H9 (cell line): ENCODE results near the gene IMPDH1. TPM values are rescaled to one million over a fixed set of nuclear protein-coding genes. Genes with fewer than 3 reads are reported as not detected.
A peak's percentile ranks its signal among the peaks of the same experiment; 100 is the strongest.

Experiments
- DNase-seq: peaks from one replicate; pipeline ENCODE4 v3.0.0-alpha.2; 2017
- H2AFZ ChIP-seq: one replicate; pipeline ENCODE4 v1.6.1; 2013; ENCODE audit warnings: mild to moderate bottlenecking, low read length, control low read depth, moderate library complexity
- H2AK5ac ChIP-seq: 2 replicates; pipeline ENCODE4 v1.6.1; 2013; ENCODE audit warnings: low read length, control low read depth, mixed read lengths; ENCODE audit not compliant: insufficient read length
- H2BK120ac ChIP-seq: one replicate; pipeline ENCODE4 v1.6.1; 2013; ENCODE audit warnings: low read depth, mild to moderate bottlenecking, low read length, control low read depth, inconsistent platforms; ENCODE audit not compliant: poor library complexity, severe bottlenecking
- H2BK12ac ChIP-seq: 2 replicates; pipeline ENCODE4 v1.6.1; 2013; ENCODE audit warnings: low read length, control low read depth, mixed read lengths, low read depth; ENCODE audit not compliant: insufficient read length
- H2BK15ac ChIP-seq: 2 replicates; pipeline ENCODE4 v1.6.1; 2013; ENCODE audit warnings: low read depth, low read length, control low read depth
- H2BK20ac ChIP-seq: one replicate; pipeline ENCODE4 v1.6.1; 2013; ENCODE audit warnings: low read depth, mild to moderate bottlenecking, low read length, control low read depth, inconsistent platforms; ENCODE audit not compliant: poor library complexity, severe bottlenecking
- H2BK5ac ChIP-seq: 2 replicates; pipeline ENCODE4 v1.6.1; 2013; ENCODE audit warnings: low read length, control low read depth, mixed read lengths; ENCODE audit not compliant: insufficient read length
- H3K14ac ChIP-seq: 2 replicates; pipeline ENCODE4 v1.6.1; 2013; ENCODE audit warnings: low read length, control low read depth; ENCODE audit not compliant: insufficient read depth
- H3K18ac ChIP-seq: 2 replicates; pipeline ENCODE4 v1.6.1; 2013; ENCODE audit warnings: low read depth, mild to moderate bottlenecking, mixed read lengths, low read length, control low read depth; ENCODE audit not compliant: insufficient read length
- H3K23ac ChIP-seq: 2 replicates; pipeline ENCODE4 v1.6.1; 2013; ENCODE audit warnings: low read length, control low read depth, mixed read lengths, low read depth; ENCODE audit not compliant: insufficient read length
- H3K23me2 ChIP-seq: 2 replicates; pipeline ENCODE4 v1.6.1; 2013; ENCODE audit warnings: low read depth, mild to moderate bottlenecking, mixed read lengths, low read length, control low read depth; ENCODE audit not compliant: insufficient read length, poor library complexity, severe bottlenecking
- H3K27ac ChIP-seq: 2 replicates; pipeline ENCODE4 v1.5.1; 2013; ENCODE audit warnings: low read length, control low read depth, mixed read lengths, low read depth; ENCODE audit not compliant: insufficient read length
- H3K27me3 ChIP-seq: 2 replicates; pipeline ENCODE4 v1.6.1; 2013; ENCODE audit warnings: low read length, control low read depth, inconsistent platforms; ENCODE audit not compliant: insufficient read depth
- H3K4ac ChIP-seq: 2 replicates; pipeline ENCODE4 v1.6.1; 2013; ENCODE audit warnings: low read depth, mild to moderate bottlenecking, control low read depth, inconsistent platforms, low read length, moderate library complexity
- H3K4me1 ChIP-seq: 2 replicates; pipeline ENCODE4 v1.6.1; 2013; ENCODE audit warnings: low read length, control low read depth, inconsistent platforms; ENCODE audit not compliant: insufficient read depth
- H3K4me2 ChIP-seq: 2 replicates; pipeline ENCODE4 v1.6.1; 2013; ENCODE audit warnings: low read length, control low read depth, mixed read lengths; ENCODE audit not compliant: insufficient read length, insufficient read depth
- H3K56ac ChIP-seq: 2 replicates; pipeline ENCODE4 v1.6.1; 2013; ENCODE audit warnings: low read depth, mild to moderate bottlenecking, mixed read lengths, low read length, control low read depth; ENCODE audit not compliant: insufficient read length
- H3K79me1 ChIP-seq: 2 replicates; pipeline ENCODE4 v1.6.1; 2013; ENCODE audit warnings: low read depth, mild to moderate bottlenecking, moderate library complexity, low read length, control low read depth, inconsistent platforms; ENCODE audit not compliant: insufficient read depth, poor library complexity, severe bottlenecking
- H3K79me2 ChIP-seq: 2 replicates; pipeline ENCODE4 v1.6.1; 2013; ENCODE audit warnings: low read length, control low read depth, inconsistent platforms; ENCODE audit not compliant: insufficient read depth
- H3K9ac ChIP-seq: 2 replicates; pipeline ENCODE4 v1.6.1; 2013; ENCODE audit warnings: low read length, control low read depth, mixed read lengths; ENCODE audit not compliant: insufficient read length; ENCODE audit errors: extremely low read depth
- H3K9me3 ChIP-seq: one replicate; pipeline ENCODE4 v1.6.1; 2013; ENCODE audit warnings: low read depth, low read length, inconsistent platforms; ENCODE audit not compliant: control insufficient read depth
- H3T11ph ChIP-seq: one replicate; pipeline ENCODE4 v1.6.1; 2013; ENCODE audit warnings: mild to moderate bottlenecking, low read length, control low read depth, inconsistent platforms
- H4K20me1 ChIP-seq: one replicate; pipeline ENCODE4 v1.6.1; 2013; ENCODE audit not compliant: control insufficient read depth, insufficient read length, insufficient read depth
- H4K5ac ChIP-seq: 2 replicates; pipeline ENCODE4 v1.6.1; 2013; ENCODE audit warnings: low read depth, mild to moderate bottlenecking, mixed read lengths, low read length, control low read depth; ENCODE audit not compliant: insufficient read length
- H4K8ac ChIP-seq: replicated peaks from 2 replicates; pipeline ENCODE4 v1.6.1; 2013; ENCODE audit warnings: low read length, control low read depth, mixed read lengths, low read depth; ENCODE audit not compliant: insufficient read length
- H4K91ac ChIP-seq: 2 replicates; pipeline ENCODE4 v1.6.1; 2013; ENCODE audit warnings: low read depth, mild to moderate bottlenecking, moderate library complexity, mixed read lengths, low read length, control low read depth; ENCODE audit not compliant: insufficient read length
- H3K27ac Mint-ChIP-seq, 3 experiments: 2 replicates in 2 of 3; 3 replicates in 1 of 3; pipeline ENCODE4 v1.8.0; 2020 to 2021; ENCODE audit warnings: mixed read lengths in 3 of 3, mild to moderate bottlenecking in 1 of 3, moderate library complexity in 1 of 3
- H3K27me3 Mint-ChIP-seq: 2 replicates; pipeline ENCODE4 v1.8.0; 2021; ENCODE audit warnings: low read depth, mild to moderate bottlenecking, moderate library complexity, mixed read lengths
- H3K36me3 Mint-ChIP-seq, 3 experiments: 2 replicates in 2 of 3; 3 replicates in 1 of 3; pipeline ENCODE4 v1.8.0; 2020 to 2021; ENCODE audit warnings: low read depth in 3 of 3, mixed read lengths in 3 of 3; ENCODE audit not compliant: insufficient read depth in 1 of 3
- H3K4me1 Mint-ChIP-seq, 2 experiments: 2 replicates each; pipeline ENCODE4 v1.8.0; 2020; ENCODE audit warnings: mixed read lengths in 2 of 2
- H3K4me3 Mint-ChIP-seq, 2 experiments: 2 replicates in 1 of 2; 3 replicates in 1 of 2; pipeline ENCODE4 v1.8.0; 2020 to 2021; ENCODE audit warnings: mild to moderate bottlenecking in 2 of 2, mixed read lengths in 2 of 2, moderate library complexity in 1 of 2
- H3K9me3 Mint-ChIP-seq, 2 experiments: 2 replicates in 1 of 2; 3 replicates in 1 of 2; pipeline ENCODE4 v1.8.0; 2020; ENCODE audit warnings: mild to moderate bottlenecking in 2 of 2, mixed read lengths in 2 of 2, moderate library complexity in 1 of 2
- WGBS: extraction: QIAGEN DNeasy Blood & Tissue Kit; methylation state at CpG from one replicate; pipeline ENCODE4 v1.1.7; 2013; ENCODE audit warnings: missing lambda C conversion rate, low lambda C conversion rate, mixed read lengths; ENCODE audit not compliant: insufficient read length; ENCODE audit errors: extremely low coverage; 5-methylcytosine and 5-hydroxymethylcytosine counted together
- long read RNA-seq: library from polyadenylated mRNA; unstranded; transcript quantifications from one replicate; pipeline ENCODE4 v2.0.0, GENCODE V29; 2020
- total RNA-seq: library from RNA; stranded (reverse); gene quantifications from 2 replicates; pipeline ENCODE4 v1.2.1, GENCODE V29; 2021
- TF ChIP-seq, protein P1 (sequence below): fragments of 200-600 bp; sonication (generic); conservative IDR thresholded peaks from 3 replicates; pipeline ENCODE4 v1.8.0; 2021; ENCODE audit warnings: antibody characterized with exemption, mild to moderate bottlenecking

Gene IMPDH1
- 32.7 and 35.2 TPM in 2 replicates for total RNA-seq
- long read RNA-seq, transcript IMPDH1-214 (13 exons, 2,283 nt), result minor isoform, 7 of 285 reads
- long read RNA-seq, transcript IMPDH1-202 (15 exons, 2,479 nt), result major isoform, 30 of 285 reads
- long read RNA-seq, partial matches to known transcripts, result 188 of 285 reads
- long read RNA-seq, other reads (novel, unspliced or antisense), result 55 of 285 reads

DNA sequence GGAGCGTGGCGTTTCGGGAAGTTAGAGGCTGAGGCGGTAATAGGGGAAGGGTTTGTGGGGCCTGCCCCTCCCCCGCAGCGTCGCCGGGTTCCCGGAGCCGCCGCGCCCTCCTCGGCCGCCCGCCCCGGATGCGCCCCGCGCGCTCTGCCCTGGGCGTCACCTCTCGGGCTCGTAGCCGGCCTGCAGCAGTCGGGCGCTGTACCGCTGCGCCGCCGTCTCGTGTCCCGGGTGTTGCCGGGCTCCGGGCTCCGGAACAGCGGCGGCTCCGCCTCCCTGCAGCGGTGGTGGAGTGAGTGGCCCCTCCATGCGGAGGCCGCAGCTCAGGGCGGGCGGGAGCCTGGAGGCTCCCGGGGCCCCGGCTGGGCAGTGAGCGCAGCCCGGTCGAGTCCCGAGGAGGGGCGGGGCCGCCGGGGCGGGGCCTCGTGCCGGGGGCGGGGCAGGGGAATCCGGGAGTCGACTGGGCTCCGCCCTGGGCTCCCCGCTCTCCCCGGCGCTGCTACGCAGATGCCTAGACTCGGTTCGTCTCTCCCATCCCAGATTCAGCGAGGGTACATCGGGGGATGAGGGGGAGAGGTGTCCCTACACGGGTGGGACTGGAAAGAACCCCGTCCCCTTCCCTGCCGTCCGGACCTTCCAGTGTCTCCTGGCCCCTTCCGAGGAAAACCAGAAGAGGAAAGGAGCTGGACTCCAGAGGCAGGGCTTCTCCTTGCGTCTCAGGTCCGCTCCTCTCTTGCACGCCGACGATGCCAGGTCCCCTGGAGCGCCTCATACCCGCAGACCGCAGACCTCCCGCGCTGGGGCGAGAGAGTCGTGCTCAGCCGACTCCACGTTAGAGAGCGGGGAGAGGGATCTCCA, at the start of gene IMPDH1:
TSS of gene IMPDH1 (minus strand) at position 387 of the 855 bp plus-strand sequence. CDS start at position 306, 81 bp downstream.
- Histone ChIP-seq H3K14ac (no peak within 1 kb of the TSS), H3K23ac (no peak within 1 kb of the TSS), H3K23me2 (peaks cover 19% of the 10 kb centered on the region), H4K91ac (no peak within 1 kb of the TSS), H3K4me2 (peak within 1 kb of the TSS; percentile 72), H3K4ac (no peak within 1 kb of the TSS), H3T11ph (no peak within 1 kb of the TSS), H2BK20ac (no peak within 1 kb of the TSS), H2AK5ac (no peak within 1 kb of the TSS), H4K8ac (no peak within 1 kb of the TSS), H3K9me3 (no peaks in the 10 kb centered on the region), H2BK5ac (no peak within 1 kb of the TSS), H2AFZ (no peak within 1 kb of the TSS), H3K9ac (no peak within 1 kb of the TSS), H3K4me1 (peaks cover 4% of the 10 kb centered on the region; the same call in 1 of the 2 replicates), H3K27ac (no peak within 1 kb of the TSS), H2BK12ac (no peak within 1 kb of the TSS), H3K18ac (no peak within 1 kb of the TSS), H2BK15ac (no peak within 1 kb of the TSS), H3K79me2 (no peaks in the 10 kb centered on the region), H2BK120ac (no peak within 1 kb of the TSS), H4K5ac (no peak within 1 kb of the TSS), H4K20me1 (peaks cover 4% of the 10 kb centered on the region), H3K27me3 (peaks cover 29% of the 10 kb centered on the region), H3K79me1 (no peaks in the 10 kb centered on the region), H3K56ac (no peak within 1 kb of the TSS)
- Mint-ChIP-seq H3K4me3 (peak within 1 kb of the TSS; percentile 70 to 91), H3K4me1 (peaks cover 27 to 31% of the 10 kb centered on the region in 2 experiments), H3K27me3 (peaks cover 84% of the 10 kb centered on the region), H3K36me3 (peaks cover 0 to 2% (median 0%) of the 10 kb centered on the region in 3 experiments; a peak in 1 of 7 replicates), H3K27ac (no peak within 1 kb of the TSS; a peak in 1 of 7 replicates), H3K9me3 (peaks cover 3 to 7% of the 10 kb centered on the region in 2 experiments; a peak in 3 of 5 replicates)
- WGBS, result no CpG with 5 or more reads among the region's 87 CpGs
- TF ChIP-seq, protein P1, sequence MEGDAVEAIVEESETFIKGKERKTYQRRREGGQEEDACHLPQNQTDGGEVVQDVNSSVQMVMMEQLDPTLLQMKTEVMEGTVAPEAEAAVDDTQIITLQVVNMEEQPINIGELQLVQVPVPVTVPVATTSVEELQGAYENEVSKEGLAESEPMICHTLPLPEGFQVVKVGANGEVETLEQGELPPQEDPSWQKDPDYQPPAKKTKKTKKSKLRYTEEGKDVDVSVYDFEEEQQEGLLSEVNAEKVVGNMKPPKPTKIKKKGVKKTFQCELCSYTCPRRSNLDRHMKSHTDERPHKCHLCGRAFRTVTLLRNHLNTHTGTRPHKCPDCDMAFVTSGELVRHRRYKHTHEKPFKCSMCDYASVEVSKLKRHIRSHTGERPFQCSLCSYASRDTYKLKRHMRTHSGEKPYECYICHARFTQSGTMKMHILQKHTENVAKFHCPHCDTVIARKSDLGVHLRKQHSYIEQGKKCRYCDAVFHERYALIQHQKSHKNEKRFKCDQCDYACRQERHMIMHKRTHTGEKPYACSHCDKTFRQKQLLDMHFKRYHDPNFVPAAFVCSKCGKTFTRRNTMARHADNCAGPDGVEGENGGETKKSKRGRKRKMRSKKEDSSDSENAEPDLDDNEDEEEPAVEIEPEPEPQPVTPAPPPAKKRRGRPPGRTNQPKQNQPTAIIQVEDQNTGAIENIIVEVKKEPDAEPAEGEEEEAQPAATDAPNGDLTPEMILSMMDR, result no peak
- peak; percentile 92 for DNase-seq
